Glomerular visceral epithelial cell (primary cell): ENCODE results near the gene DPEP1.

ENCODE experiments used
- DNase-seq: peaks from one replicate; pipeline ENCODE4 v3.0.0-alpha.2; 2016; ENCODE audit errors: extremely low spot score

Gene DPEP1

DNA sequence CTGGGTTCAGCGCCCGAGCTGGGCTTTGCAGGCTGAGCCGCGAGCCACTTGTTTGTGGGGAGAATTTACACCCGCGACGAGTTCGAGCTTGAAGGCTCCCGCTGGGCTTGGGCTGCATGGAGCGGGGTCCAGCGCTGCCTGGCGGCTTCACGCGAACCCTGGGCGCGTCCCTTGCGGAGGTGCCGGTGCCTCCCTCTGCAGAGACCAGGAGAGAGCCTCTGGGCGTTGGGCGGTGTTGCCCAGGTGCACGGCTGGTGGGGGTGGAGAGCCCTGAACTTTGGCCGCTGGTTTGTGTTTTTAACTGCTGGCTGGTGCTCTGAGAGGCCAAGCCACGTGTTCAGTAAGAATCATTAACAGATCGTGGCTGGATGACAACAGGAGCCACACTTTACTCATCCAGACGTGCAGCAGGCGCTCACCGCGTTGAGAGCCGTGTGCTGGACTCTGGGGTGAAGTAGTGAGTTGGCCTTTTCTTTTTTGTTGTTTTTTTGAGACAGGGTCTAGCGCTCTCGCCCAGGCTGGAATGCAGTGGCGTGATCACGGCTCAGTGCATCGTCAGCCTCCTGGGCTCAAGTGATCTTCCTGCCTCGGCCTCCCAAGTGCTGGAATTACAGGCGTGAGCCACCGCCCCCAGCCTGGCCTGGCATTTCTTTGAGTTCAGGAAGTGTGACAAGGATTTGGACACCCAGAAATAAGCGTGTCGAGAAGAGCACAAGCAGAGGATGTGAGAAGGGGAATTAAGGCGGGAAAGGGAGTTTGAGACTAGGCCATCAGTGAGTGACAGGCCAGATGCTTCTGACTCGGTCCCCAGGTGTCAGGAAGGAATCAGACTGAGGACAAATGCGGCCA, 73.9 kb downstream of the DPEP1 start:
- peak; percentile 87 for DNase-seq
